NOMO-1 treated with dmso at 0.1 percent for 144 hours (cell line): Measurements from ENCODE around the gene PTPRK.

Source experiments
- DNase-seq: peaks from one replicate; lab custom pipeline; 2025; ENCODE audit not compliant: unreplicated experiment; lab: John Stamatoyannopoulos, UW

PTPRK gene

GRCh38 chr6:128516514-128516898 lies 3.9 kb downstream of the PTPRK start:
- no peak for DNase-seq

GRCh38 chr6:128515550-128516513 lies 4.6 kb downstream of the PTPRK start:
- no peak for DNase-seq

GRCh38 chr6:128513878-128514277 lies 6.5 kb downstream of the PTPRK start:
- DNase-seq = no peak

GRCh38 chr6:128512296-128512695 lies 8.1 kb downstream of the PTPRK start:
- no peak for DNase-seq

- DNase-seq = no peak
Observed at GRCh38 chr6:128511506-128511905, 8.9 kb downstream of the PTPRK start.

- no peak for DNase-seq
Observed at GRCh38 chr6:128509709-128510108, 10.7 kb downstream of the PTPRK start.

- no peak for DNase-seq
Observed at GRCh38 chr6:128508588-128509296, 11.7 kb downstream of the PTPRK start.

- DNase-seq = no peak
Observed at GRCh38 chr6:128507337-128508310, 12.8 kb downstream of the PTPRK start.

GRCh38 chr6:128505603-128506002 lies 14.8 kb downstream of the PTPRK start:
- no peak for DNase-seq

- no peak for DNase-seq
Observed at GRCh38 chr6:128504003-128504654, 16.3 kb downstream of the PTPRK start.

- no peak for DNase-seq
Observed at GRCh38 chr6:128500749-128501600, 19.4 kb downstream of the PTPRK start.

GRCh38 chr6:128500014-128500413 lies 20.4 kb downstream of the PTPRK start:
- no peak for DNase-seq

- DNase-seq = no peak
Observed at GRCh38 chr6:128499079-128499731, 21.2 kb downstream of the PTPRK start.

- DNase-seq = no peak
Observed at GRCh38 chr6:128498234-128498633, 22.2 kb downstream of the PTPRK start.

GRCh38 chr6:128495536-128496333 lies 24.7 kb downstream of the PTPRK start:
- no peak for DNase-seq

- no peak for DNase-seq
Observed at GRCh38 chr6:128494440-128494839, 26.0 kb downstream of the PTPRK start.

GRCh38 chr6:128493877-128494276 lies 26.5 kb downstream of the PTPRK start:
- DNase-seq = no peak

GRCh38 chr6:128492386-128492785 lies 28.0 kb downstream of the PTPRK start:
- no peak for DNase-seq
